GM19351 (cell line): ENCODE results near the gene NUP205.
A peak's percentile ranks its signal among the peaks of the same experiment; 100 is the strongest.

Experiments used
- ATAC-seq: cut with Tn5 transposase; IDR thresholded peaks from one replicate; pipeline ENCODE4 v1.9.1; 2021; ENCODE audit warnings: mild to moderate bottlenecking, moderate library complexity; ENCODE audit not compliant: unreplicated experiment

The NUP205 gene

DNA sequence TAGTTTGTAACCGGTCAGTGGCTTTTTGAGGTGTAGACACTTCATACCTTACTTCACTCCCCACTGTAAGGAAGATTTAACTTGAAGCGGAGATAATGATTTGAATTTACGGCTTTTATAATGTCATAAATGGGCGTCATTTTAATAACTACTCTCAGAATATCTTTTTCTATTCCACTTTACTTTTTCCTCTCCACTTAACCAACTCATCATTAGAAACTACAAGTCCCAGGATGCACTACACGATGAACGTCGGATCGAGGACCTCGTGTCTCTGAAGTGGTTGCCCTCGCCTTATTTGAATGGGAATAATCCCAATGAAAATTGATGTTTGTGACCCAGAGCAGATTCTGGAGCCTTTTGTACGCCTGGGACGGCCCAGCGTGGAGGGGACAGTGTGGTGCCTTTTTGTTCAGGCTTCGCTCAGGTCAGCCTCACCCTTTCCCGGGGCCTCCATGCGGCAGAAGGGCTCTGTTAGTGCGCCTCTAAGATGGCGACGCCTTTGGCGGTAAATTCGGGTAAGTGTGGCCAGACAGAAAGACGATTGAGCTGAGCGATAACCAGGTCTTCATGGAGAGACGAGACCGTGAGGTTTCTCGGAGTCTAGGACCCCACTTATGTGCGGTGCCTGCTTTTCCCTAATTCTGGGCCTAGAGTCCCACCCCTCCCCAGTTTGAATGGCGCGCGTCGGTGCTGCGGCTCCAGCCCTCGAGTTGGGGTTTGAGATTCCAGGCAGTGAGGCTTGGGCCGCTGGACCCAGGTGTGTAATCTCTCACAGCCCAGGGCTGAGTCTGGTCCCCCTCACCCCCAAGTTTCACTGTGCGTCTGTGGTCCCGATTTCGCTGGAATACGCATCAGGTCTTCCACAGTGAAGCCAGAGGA is at the start of gene NUP205:
Gene NUP205, plus strand, starts transcription at position 463 of the 882 bp plus-strand sequence. Its CDS starts 28 bp downstream, at position 491.
- ATAC-seq: peak; percentile 67

DNA sequence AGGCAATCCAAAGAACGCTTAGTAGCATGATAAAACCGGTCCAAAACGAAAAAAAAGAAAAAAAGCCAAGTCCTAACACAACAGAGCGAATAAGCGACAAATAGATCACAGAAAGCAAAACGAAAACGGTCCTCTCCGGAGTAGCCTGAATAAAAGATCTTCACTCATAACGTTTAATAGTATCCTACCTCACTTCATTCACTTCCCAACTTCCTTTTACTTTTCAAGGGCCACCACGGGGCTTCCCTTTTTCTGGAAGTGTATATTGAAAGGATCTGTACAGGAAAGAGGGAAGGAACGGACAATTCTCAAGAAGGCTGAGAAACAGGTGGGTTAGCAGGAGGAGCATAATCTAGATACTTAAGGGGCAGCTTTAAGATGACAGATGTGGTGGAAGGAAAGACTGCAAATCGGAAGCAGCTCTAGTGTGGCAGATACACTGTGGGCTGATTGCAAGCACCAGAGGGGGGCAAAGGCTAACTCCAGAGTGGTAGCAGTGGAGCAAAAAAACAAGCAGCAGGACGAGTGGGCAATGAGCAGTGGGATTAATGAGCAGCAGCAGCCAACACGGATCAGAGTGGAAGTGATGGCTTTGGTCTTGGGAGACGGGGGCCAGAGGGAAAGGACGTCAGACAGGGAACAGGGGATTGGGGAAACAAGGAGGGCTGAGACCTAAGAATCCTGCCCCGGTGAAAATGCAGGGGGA is 48.7 kb upstream of the NUP205 start:
- ATAC-seq: peak; percentile 32

DNA sequence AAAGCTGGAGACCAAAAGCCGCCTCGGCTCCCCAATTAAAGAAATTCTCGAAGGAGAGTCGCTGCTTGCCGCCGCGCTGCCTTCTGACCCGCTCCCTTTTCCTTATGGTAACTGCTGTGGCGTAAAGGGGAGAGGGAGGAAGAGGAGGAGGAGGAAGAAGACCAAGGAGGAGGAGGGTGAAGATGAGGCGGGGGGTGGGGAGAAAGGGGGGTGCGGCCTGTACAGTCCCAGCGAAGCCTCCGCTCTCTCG is 48.2 kb upstream of the NUP205 start:
- ATAC-seq: no peak

GRCh38 chr7:135509839-135510591 is 47.7 kb upstream of the NUP205 start, which contains the start of gene CNOT4:
Gene CNOT4 (minus strand): TSS chr7:135510102. CDS start chr7:135438331, 71,771 bp downstream.
- peak; percentile 91 for ATAC-seq

GRCh38 chr7:135510592-135511183 is 47.0 kb upstream of the NUP205 start:
- no peak for ATAC-seq

GRCh38 chr7:135512135-135512887 is 45.4 kb upstream of the NUP205 start:
- peak; percentile 37 for ATAC-seq

DNA sequence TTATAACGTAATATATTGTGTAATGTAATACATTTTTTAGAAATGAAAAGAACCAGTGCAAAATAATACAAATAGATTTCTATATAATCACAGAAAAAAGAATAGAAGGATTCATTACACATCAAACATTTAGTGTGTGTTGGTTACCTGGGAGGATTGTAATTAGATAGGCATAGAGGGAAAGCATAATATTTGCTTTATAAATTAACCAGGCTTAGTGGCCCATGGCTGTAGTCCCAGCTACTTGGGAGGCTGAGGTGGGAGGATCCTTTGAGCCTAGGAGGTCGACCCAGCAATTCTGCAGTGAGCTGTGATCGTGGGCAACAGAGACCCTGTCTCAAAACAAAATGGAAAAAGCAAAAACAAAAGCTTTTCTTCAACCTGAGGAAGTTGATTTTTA is 42.9 kb upstream of the NUP205 start:
- ATAC-seq: no peak

DNA sequence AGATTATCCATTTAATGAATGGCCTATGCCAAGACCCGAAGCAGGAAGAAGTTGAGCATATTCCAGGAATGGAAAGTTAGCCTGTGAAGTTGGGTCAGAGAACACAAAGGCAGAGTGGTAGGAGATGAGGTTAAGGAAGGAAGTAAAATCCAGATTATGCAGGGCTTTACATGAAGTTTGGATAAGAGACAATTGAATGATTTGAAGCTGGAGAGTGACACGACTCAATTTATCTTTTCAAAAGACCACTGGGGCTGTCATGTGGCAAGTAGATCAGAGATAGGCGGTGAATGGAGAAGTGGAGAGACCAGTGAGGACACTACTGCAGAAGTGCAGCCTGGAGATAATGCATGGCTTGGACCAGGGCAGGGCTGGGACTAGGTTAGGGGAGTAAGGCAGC is 40.7 kb upstream of the NUP205 start:
- ATAC-seq: no peak

GRCh38 chr7:135518748-135519147 is 39.0 kb upstream of the NUP205 start:
- no peak for ATAC-seq

DNA sequence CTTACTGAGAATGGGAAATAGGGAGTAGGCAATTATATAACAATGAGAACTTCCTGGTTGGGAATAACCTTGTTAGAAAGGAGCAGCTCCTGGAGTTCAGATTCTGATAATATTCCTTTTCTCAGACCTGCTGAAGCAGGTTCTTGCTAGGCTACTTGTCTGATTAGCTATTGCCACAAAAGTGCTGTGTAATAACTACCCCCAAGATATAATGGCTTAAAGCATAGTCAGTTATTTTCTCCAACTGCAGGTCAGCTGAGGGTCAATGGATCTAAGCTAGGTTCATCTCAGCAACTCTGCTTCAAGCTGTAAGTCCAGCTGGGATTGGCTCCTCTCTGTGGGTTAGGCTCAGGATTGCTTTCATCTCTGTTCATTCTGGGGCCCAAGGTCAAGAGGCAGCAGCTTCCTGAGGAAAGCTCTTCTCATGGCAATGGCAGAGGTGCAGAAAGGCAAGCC is 38.5 kb upstream of the NUP205 start:
- no peak for ATAC-seq

DNA sequence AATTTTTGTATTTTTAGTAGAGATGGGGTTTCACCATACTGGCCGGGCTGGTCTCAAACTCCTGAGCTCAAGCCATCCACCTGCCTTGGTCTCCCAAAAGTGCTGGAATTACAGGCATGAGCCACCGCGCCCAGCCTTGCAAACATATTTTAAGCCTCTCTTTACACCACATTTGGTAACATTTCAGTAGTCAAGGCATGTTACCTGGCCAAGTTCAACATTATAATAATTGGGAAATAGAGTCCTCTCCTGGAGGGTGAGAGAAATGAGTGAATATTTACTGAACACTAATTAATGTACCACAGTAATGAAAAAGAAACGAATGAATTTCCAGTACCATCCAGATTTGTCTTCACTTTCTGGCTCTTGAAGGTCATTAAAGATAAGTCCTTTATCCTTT is 37.8 kb upstream of the NUP205 start:
- ATAC-seq: no peak

- no peak for ATAC-seq
Measured at GRCh38 chr7:135522509-135522908, 35.2 kb upstream of the NUP205 start.

GRCh38 chr7:135523146-135523545 is 34.6 kb upstream of the NUP205 start:
- ATAC-seq: no peak

DNA sequence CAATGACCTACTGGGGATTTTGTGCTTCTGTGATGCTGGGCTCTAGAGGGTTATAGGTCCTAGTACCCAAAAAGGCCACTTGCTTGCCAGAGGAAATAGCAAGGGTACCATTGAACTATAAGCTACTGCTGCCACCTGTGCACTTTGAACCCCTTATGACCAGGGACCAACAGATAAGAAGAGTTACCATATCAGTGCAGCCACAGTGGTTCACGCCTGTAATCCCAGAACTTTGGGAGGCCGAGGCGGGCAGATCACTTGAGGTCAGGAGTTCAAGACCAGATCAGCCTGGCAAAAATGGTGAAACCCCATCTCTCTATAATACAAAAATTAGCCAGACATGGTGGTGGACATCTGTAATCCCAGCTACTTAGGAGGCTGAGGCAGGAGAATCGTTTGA is 32.3 kb upstream of the NUP205 start:
- ATAC-seq: no peak

GRCh38 chr7:135527025-135527424 is 30.7 kb upstream of the NUP205 start:
- no peak for ATAC-seq

DNA sequence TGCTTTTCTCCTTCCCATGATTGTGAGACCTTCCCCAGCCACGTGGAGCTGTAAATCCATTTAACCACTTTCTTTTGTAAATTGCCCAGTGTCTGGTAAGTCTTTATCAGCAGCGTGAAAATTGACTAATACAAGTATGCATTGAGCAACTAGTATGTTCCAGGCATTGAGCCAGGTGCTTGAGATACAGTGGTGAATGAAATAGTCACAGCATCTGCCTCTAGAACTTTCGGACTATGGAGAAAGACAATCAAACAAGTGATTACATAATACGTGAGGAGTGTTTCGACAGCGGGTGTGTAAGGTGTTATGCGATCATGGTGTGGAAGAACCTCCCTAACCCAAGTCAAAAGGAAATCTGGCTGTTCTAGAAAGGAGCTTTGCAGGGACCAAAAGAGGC is 21.6 kb upstream of the NUP205 start:
- ATAC-seq: no peak

- ATAC-seq: no peak
Measured at GRCh38 chr7:135537453-135537852, 20.3 kb upstream of the NUP205 start.

DNA sequence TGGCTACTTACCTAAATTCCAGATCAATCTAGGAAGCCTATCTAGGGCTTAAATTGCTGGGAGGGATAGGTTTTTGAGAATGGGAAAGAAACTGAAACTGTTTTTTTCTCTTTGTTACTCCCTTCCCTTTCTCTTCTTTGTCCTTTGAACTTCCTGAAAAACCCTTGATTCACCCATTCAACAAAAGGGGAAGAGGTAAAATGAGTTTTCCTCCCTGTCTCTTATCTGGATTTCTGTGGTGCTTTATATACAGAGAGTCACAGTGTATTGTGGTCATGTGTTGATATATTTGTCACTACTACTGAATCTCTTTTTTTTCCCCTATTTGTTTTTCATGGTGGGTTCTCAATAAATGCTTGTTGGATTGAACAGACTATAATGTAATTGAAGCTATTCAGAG is 19.8 kb upstream of the NUP205 start:
- no peak for ATAC-seq

DNA sequence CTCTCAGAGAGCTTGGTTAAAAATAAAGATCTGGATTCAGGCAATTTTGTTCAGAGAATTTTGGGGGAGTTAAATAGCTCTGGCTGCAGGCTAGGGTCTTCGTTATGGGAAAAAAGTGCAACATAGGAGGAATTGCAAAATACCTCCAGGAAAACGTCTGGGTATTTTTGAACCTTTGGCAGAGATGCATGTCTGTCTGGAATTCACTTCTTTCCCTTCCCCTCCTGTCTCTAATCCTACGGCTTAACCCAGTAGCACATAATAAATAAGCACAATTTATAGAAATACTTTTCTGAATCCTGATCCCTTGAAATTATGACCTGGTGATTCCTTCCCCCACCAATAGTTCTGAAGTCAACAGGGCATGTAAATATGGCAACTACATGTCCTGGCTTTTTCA is 19.3 kb upstream of the NUP205 start:
- ATAC-seq: no peak

GRCh38 chr7:135539629-135540028 is 18.1 kb upstream of the NUP205 start:
- ATAC-seq: no peak
